Thyroid gland (tissue), 4 donors: ENCODE measurements around the gene PM20D2. TPM values are rescaled to one million over a fixed set of nuclear protein-coding genes. Genes with fewer than 3 reads are reported as not detected.
A peak's percentile ranks its signal among the peaks of the same experiment; 100 is the strongest.

ENCODE experiments used
- DNase-seq, 2 donors: peaks; one replicate each; pipeline ENCODE4 v3.0.0-alpha.2; 2019
- H3K27ac ChIP-seq, 3 donors: fragments of 200-600 bp; sonication (generic); 1 replicate in 2 of 3; 2 replicates in 1 of 3; pipeline ENCODE4 v1.5.1; 2016 to 2019; ENCODE audit warnings: mild to moderate bottlenecking in 1 of 3, moderate library complexity in 1 of 3
- H3K27me3 ChIP-seq: fragments of 200-600 bp; sonication (generic); one replicate; pipeline ENCODE4 v1.5.1; 2019
- H3K36me3 ChIP-seq, 2 donors: fragments of 200-600 bp; sonication (generic); one replicate each; pipeline ENCODE4 v1.5.1; 2016 to 2019
- H3K4me1 ChIP-seq, 2 donors: fragments of 200-600 bp; sonication (generic); one replicate each; pipeline ENCODE4 v1.5.1; 2017 to 2019
- H3K4me3 ChIP-seq, 3 donors: fragments of 200-600 bp; sonication (generic); replicated peaks in 1 of 3; 1 replicate in 2 of 3; 2 replicates in 1 of 3; pipeline ENCODE4 v1.5.1; 2016; ENCODE audit warnings: mild to moderate bottlenecking in 1 of 3
- H3K9me3 ChIP-seq: fragments of 200-600 bp; sonication (generic); one replicate; pipeline ENCODE4 v1.5.1; 2017
- CTCF ChIP-seq, 6 experiments: fragments of 200-600 bp in 3 of 6; fragments of 450-650 bp in 3 of 6; sonication (generic) in 3 of 6; IDR thresholded peaks; one replicate each; pipeline ENCODE4 v1.5.1; 2016 to 2019; ENCODE audit warnings: antibody characterized with exemption in 6 of 6, mild to moderate bottlenecking in 2 of 6, inconsistent platforms in 1 of 6, moderate library complexity in 1 of 6
- POLR2A ChIP-seq, 2 donors: fragments of 450-650 bp; IDR thresholded peaks; one replicate each; pipeline ENCODE4 v1.6.1; 2017; ENCODE audit warnings: antibody characterized with exemption in 2 of 2, mild to moderate bottlenecking in 2 of 2, moderate library complexity in 1 of 2
- WGBS, 2 donors: methylation state at CpG; one replicate each; pipeline ENCODE4 v1.1.5; 2017; 5-methylcytosine and 5-hydroxymethylcytosine counted together
- intact Hi-C: fragments of 100-400 bp; cut with DNase I; formaldehyde crosslinking; loops from one replicate; pipeline ENCODE4 v1.15.1; 2023
- total RNA-seq, 4 donors: library from RNA; depleted of rRNA; stranded (reverse); fragments of >200 nt; gene quantifications; one replicate each; pipeline ENCODE4 v1.2.3, GENCODE V29; 2016

The PM20D2 gene
- total RNA-seq, 4 donors from 2014 or later, result 21.5 to 33.3 (median 28.6) TPM

GRCh38 chr6:89140347-89141156 lies 5.3 kb upstream of the PM20D2 start:
- H3K9me3 ChIP-seq, result no peaks in the 10 kb centered on the region
- WGBS, 2 donors, result 78 to 80% methylated on average over 7 of the region's 7 CpGs
- TF ChIP-seq POLR2A (IDR thresholded peaks at IDR 0.05), result no peak
- no peak for TF ChIP-seq CTCF (IDR thresholded peaks at IDR 0.05)

GRCh38 chr6:89144354-89144906 lies 1.4 kb upstream of the PM20D2 start:
- WGBS, 2 donors, result 72 to 75% methylated on average over 2 of the region's 2 CpGs
- Histone ChIP-seq H3K9me3 (no peaks in the 10 kb centered on the region), H3K4me1 (peaks cover 0 to 7% of the 10 kb centered on the region in 2 donors), H3K27me3 (no peaks in the 10 kb centered on the region), H3K27ac (no peak overlapping the region), H3K36me3 (no peaks in the 10 kb centered on the region), H3K4me3 (no peak overlapping the region)
- no peak for TF ChIP-seq CTCF (IDR thresholded peaks at IDR 0.05)
- TF ChIP-seq POLR2A (IDR thresholded peaks at IDR 0.05), result no peak
- intact Hi-C loops, result loop anchor here (10.0 kb wide), 1 partner anchor 160 kb away; no protein-coding TSS in a partner anchor
- DNase-seq, result no peak

More at GRCh38 chr6:89140347-89141156, 5.3 kb upstream of the PM20D2 start:
- no peaks in the 10 kb centered on the region for H3K4me1 ChIP-seq
- intact Hi-C loops, result loop anchor here (10.0 kb wide), 1 partner anchor 156 kb away; no protein-coding TSS in a partner anchor
- no peaks in the 10 kb centered on the region for H3K36me3 ChIP-seq
- no peak overlapping the region for H3K27ac ChIP-seq
- H3K27me3 ChIP-seq, result no peaks in the 10 kb centered on the region
- no peak overlapping the region for H3K4me3 ChIP-seq
- no peak for DNase-seq

GRCh38 chr6:89145091-89145955 lies 532 bp upstream of the PM20D2 start:
- Histone ChIP-seq H3K27me3 (no peaks in the 10 kb centered on the region), H3K27ac (peak overlapping the region in 2 of 3 donors; percentile 82 to 87), H3K9me3 (no peaks in the 10 kb centered on the region), H3K4me3 (peak overlapping the region; percentile 39 to 85 (median 73)), H3K4me1 (peaks cover 0 to 7% of the 10 kb centered on the region in 2 donors), H3K36me3 (no peaks in the 10 kb centered on the region)
- no peak for TF ChIP-seq CTCF (IDR thresholded peaks at IDR 0.05)
- no peak for TF ChIP-seq POLR2A (IDR thresholded peaks at IDR 0.05)
- DNase-seq, result no peak
- intact Hi-C loops, result loop anchor here (10.0 kb wide), 1 partner anchor 161 kb away; no protein-coding TSS in a partner anchor
- WGBS, 2 donors, result 8 to 9% methylated on average over 16 of the region's 17 CpGs

GRCh38 chr6:89146718-89147700 lies 1.2 kb downstream of the PM20D2 start:
- Histone ChIP-seq H3K4me3 (peak overlapping the region; percentile 39 to 85 (median 73)), H3K9me3 (no peaks in the 10 kb centered on the region), H3K27me3 (no peaks in the 10 kb centered on the region), H3K27ac (peak overlapping the region; percentile 62 to 87 (median 82)), H3K4me1 (peaks cover 0 to 7% of the 10 kb centered on the region in 2 donors), H3K36me3 (no peaks in the 10 kb centered on the region)
- DNase-seq, result no peak
- intact Hi-C loops, result loop anchor here (10.0 kb wide), 1 partner anchor 162 kb away; no protein-coding TSS in a partner anchor
- WGBS, 2 donors, result 30 to 40% methylated on average over 20 to 26 of the region's 26 CpGs
- TF ChIP-seq CTCF (IDR thresholded peaks at IDR 0.05), result no peak
- TF ChIP-seq POLR2A (IDR thresholded peaks at IDR 0.05), result peak in 1 of 2 donors; percentile 5
